HEK293T (cell line): ENCODE results near the gene POLN.

ENCODE experiments used
- ARNT ChIP-seq: fragments of 450-650 bp; IDR thresholded peaks from 2 replicates; pipeline ENCODE4 v1.6.1; 2017; ENCODE audit warnings: mild to moderate bottlenecking
- BHLHE40 ChIP-seq: fragments of 450-650 bp; IDR thresholded peaks from 2 replicates; pipeline ENCODE4 v1.6.1; 2016; ENCODE audit warnings: mild to moderate bottlenecking, moderate library complexity, borderline replicate concordance
- FOXM1 ChIP-seq: fragments of 450-650 bp; IDR thresholded peaks from 2 replicates; pipeline ENCODE4 v1.6.1; 2017; ENCODE audit warnings: mild to moderate bottlenecking, borderline replicate concordance
- LEF1 ChIP-seq: fragments of 450-650 bp; IDR thresholded peaks from 2 replicates; pipeline ENCODE4 v1.6.1; 2017; ENCODE audit warnings: mild to moderate bottlenecking, borderline replicate concordance
- SP1 ChIP-seq: fragments of 450-650 bp; IDR thresholded peaks from 2 replicates; pipeline ENCODE4 v1.6.1; 2017
- SUZ12 ChIP-seq: fragments of 450-650 bp; IDR thresholded peaks from 2 replicates; pipeline ENCODE4 v1.6.1; 2016; ENCODE audit warnings: mild to moderate bottlenecking
- ZNF384 ChIP-seq: fragments of 450-650 bp; IDR thresholded peaks from 2 replicates; pipeline ENCODE4 v1.6.1; 2016

DNA sequence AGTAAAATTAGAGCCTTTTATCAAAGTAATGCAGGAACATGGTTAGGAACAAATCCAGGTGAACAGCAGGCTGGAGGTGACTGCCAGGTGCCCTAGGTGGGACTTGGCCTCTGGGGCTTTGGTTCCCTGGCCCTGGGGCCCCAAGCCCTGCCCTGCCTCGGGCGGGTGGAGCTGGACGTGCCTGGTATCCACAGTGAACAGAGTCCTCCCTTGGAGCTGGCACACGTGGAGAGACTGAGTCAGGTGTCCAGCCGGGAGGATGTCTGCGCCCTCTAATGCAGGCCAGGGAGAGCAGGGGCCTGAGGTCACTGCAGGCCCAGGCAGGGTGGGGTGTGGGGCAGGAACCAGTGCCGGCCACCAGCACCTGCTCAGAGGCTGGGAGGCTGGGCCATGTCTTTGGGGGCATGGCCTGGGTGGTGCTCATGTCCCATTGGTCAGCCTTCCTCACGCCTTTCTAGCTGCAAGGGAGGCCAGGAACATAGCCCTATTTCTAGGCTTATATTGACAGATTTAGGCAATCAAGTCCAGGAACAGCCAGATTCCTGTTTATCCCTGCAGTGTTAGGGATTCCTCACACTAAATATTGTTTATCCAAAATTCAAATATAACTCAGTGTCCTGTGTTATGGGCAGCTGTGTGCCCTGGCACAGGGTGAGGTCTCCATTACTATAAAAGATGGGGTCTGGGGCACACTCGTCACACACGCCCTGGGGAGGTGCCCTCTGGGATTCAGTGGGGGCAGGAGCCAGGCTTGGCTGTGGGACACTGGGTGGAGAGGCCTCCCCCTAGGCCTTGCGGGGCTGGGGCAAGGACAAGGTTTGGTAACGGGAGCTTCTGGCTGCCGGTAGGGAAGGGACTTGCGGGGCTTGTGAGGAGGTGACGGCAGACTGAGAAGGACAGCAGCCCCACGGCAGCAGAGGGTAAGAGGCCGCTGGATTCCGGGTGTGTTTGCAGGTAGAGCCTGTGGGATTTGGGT is 197.1 kb downstream of the POLN start:
- TF ChIP-seq ARNT (no peak), BHLHE40 (no peak), FOXM1 (no peak), LEF1 (no peak), SP1 (no peak), SUZ12 (no peak), ZNF384 (no peak)
